Mesodermal cell (in vitro differentiated cells): ENCODE measurements around the gene PRRG2.
"Not testable (repeated sequence)": the region's sequence is repeated elsewhere in the genome, so short reads cannot be mapped to it uniquely, and the experiment has no call there.

Experiments used
- H3K27ac ChIP-seq: 2 replicates; pipeline ENCODE4 v1.7.0; 2013; ENCODE audit warnings: mild to moderate bottlenecking, low read depth, low read length, moderate library complexity; ENCODE audit not compliant: severe bottlenecking
- H3K36me3 ChIP-seq: 2 replicates; pipeline ENCODE4 v1.7.1; 2013; ENCODE audit warnings: mild to moderate bottlenecking, low read length, moderate library complexity; ENCODE audit not compliant: control insufficient read depth, insufficient read depth
- H3K4me1 ChIP-seq: one replicate; pipeline ENCODE4 v1.7.1; 2013; ENCODE audit warnings: mild to moderate bottlenecking, low read length; ENCODE audit not compliant: insufficient read depth, control insufficient read depth, poor library complexity, severe bottlenecking
- H3K4me3 ChIP-seq: 2 replicates; pipeline ENCODE4 v1.7.0; 2013; ENCODE audit warnings: low read length, control low read depth, mild to moderate bottlenecking; ENCODE audit not compliant: insufficient read depth, poor library complexity, severe bottlenecking; ENCODE audit errors: extremely low read depth
- H3K9me3 ChIP-seq: 2 replicates; pipeline ENCODE4 v1.7.1; 2013; ENCODE audit warnings: mild to moderate bottlenecking, low read length, moderate library complexity; ENCODE audit not compliant: control insufficient read depth
- WGBS, 2 experiments: methylation state at CpG; one replicate each; pipeline ENCODE4 v1.1.5; 2013; ENCODE audit warnings: missing lambda C conversion rate in 2 of 2; ENCODE audit not compliant: insufficient coverage in 2 of 2; 5-methylcytosine and 5-hydroxymethylcytosine counted together

The PRRG2 gene

DNA sequence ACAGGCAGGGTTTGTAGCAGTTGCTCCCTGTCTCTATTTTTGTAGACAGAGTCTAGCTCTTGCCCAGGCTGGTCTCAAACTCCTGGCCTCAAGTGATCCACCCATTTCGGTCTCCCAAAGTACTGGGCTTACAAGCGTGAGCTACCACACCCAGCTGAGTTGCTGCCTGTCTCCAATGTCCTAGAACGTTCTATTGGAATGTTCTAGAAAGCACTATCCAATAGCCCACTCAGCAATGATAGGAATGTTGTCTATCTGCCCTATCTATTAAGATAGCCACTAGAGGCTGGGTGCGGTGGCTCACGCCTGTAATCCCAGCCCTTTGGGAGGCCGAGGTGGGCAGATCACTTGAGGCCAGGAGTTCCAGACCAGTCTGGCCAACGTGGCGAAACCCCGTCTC, 52.2 kb downstream of the PRRG2 start:
- H3K27ac ChIP-seq, H3K9me3 ChIP-seq, H3K4me3 ChIP-seq, H3K36me3 ChIP-seq: not testable (repeated sequence)
- WGBS, 2 experiments, result 84 to 98% methylated on average over 7 to 8 of the region's 9 CpGs
- peaks cover 21% of the 10 kb centered on the region for H3K4me1 ChIP-seq

DNA sequence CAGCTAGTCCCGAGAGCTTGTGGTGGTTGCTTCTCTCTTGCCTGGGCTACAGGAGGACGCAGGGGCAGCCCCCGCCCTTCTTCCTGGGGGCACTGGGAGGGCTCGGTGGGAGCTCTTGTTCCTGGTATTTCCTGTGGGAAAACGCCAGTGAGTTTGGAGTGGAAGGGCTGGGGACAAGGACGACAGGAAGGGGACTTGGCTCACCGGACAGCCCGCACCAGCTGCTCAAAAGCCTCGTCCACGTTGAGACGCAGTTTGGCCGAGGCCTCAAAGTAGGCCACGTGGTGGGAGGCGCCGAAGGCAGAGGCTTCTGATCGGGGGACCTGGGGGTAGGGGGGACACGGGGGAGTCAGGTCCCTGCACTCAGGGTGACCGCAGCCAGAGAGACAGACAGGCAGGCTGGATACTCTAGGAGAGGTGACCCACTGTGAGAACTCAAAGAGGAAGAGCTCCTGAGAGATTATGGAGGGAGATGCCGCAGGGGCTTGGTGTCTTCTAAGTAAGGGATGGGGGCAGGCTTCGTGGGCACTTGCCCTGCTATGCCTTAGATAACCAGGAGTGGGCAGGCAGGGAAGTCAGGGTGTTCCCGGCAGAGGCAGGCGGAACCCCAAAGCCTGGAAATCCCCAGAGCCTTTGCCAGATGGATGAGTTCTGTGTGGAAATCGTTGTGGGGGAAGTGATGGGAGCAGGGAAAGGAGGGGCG, 54.6 kb downstream of the PRRG2 start:
- H3K4me1 ChIP-seq, result peaks cover 30% of the 10 kb centered on the region
- H3K9me3 ChIP-seq, result no peaks in the 10 kb centered on the region
- no peak overlapping the region for H3K4me3 ChIP-seq
- peak overlapping the region; percentile 66 for H3K27ac ChIP-seq
- 72 to 73% methylated on average over 17 to 21 of the region's 24 CpGs for WGBS, 2 experiments
- peaks cover 9% of the 10 kb centered on the region for H3K36me3 ChIP-seq

DNA sequence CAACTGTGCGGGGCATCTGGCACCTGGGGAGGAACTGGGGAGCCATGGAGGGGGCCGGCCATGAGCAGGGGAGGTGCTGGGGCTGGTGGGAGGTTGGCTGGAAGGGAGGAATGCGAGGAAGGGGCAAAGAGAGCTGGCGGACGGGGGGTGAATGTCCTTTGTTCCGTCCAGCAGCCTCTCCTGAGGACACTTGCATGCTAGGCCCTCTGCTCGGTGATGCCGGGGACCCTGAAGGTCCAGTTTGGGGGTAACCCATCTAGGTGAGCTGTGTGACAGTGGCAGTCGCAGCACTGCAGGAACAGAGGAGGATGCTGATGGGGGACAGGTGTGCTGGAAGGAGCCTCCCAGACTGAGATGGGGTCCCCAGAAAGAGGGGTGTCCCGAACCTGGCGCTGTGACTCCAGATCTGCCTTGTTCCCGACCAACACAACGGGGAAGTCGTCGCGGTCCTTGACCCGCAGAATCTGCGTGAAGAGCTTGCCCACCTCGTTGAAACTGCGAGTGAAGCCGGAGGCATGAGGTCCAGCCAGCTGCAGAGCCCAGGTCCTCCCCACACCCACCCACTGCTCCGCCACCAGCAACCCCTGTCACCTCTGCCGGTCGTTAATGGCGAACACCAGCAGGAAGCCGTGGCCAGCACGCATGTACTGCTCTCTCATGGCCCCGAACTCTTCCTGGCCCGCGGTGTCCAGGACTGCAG, 55.3 kb downstream of the PRRG2 start:
- Histone ChIP-seq H3K9me3 (no peaks in the 10 kb centered on the region), H3K4me1 (peaks cover 34% of the 10 kb centered on the region), H3K36me3 (peaks cover 9% of the 10 kb centered on the region), H3K27ac (no peak overlapping the region), H3K4me3 (no peak overlapping the region)
- WGBS, 2 experiments, result 86 to 88% methylated on average over 25 to 30 of the region's 30 CpGs

DNA sequence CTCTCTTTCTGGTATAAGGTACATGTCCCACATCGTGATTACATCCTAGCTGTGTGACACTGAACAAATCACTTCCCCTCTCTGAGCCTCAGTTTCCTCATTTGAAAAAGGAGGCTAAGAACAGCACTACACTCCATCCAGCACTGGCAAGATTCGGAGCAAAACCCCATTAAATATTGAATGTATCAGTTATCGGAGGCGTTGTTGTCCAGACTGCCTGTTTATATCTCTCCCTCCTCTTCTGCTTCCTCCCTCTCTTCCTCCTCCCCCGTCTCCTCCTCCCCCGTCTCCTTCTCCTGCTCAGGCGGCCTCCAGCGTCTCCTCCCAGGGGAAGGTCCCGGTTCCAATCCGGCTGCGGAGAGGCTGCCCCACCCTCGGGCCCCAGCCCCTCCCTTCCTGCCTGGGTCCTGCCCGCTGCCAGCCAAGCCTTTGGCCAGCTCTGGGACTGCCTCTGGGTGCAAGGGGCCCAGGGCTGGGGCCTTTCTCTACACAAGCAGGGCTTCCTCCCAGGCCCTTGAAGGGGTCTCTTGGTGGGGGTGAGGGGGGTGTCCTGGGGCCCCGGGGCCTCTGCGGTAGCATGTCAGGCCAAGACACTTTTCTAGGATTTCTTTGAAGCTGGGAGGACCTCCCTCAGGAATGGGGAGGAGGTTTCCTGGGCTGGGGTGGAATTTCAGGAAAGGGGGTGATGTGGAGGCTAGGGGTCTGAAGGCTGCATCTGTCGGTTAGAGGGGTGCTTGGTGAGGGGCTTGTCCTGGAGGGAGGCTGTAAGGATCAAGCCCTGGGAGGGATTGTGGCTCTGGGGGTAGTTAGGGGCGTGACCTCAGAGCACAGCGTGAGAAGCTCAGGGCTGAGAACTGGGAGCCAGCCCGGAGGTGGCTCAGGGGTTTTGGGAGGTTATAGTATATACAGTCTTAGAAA, 57.0 kb downstream of the PRRG2 start:
- peak overlapping the region; percentile 99 for H3K4me3 ChIP-seq
- H3K36me3 ChIP-seq, result peaks cover 9% of the 10 kb centered on the region
- H3K9me3 ChIP-seq, result no peaks in the 10 kb centered on the region
- peak overlapping the region; percentile 75 for H3K27ac ChIP-seq
- WGBS, 2 experiments, result 10 to 22% methylated on average over 8 to 18 of the region's 19 CpGs
- peaks cover 36% of the 10 kb centered on the region for H3K4me1 ChIP-seq

DNA sequence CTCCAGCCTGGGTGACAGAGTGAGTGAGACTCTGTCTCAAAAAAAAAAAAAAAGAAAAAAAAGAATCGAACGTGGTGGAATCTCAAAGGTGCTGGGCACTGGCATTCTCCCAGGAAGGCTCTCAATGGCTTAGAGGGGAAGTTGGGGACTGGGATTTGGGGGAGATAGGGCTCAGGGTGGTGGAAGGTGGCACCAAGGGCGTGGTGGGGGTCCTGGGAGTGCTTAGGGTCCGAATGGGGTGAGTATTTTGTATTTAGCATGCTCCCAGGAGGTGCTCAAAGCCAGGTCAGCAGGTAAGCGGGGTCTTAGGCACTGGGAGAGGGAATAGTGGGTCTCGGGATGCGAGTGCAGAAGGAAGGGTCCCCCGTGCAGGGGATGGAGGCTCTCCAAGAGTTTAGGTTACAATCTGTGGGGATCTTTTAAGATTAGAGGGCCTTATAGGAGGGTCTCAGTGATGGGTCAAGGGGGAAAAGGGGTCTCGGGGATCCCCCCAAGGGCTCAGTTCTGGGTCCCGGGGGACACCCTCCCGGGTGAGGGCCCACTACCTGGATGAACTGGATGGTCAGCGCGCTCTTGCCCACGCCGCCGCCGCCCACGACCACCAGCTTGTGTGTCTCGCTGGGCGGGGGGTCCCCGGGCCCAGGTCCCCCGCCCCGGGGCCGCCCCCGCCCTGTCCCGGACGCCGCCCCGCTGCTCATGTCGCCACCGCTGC, 58.4 kb downstream of the PRRG2 start:
- Histone ChIP-seq H3K4me3 (peak overlapping the region; percentile 99), H3K9me3 (no peaks in the 10 kb centered on the region), H3K4me1 (peaks cover 44% of the 10 kb centered on the region), H3K27ac (peak overlapping the region; percentile 100), H3K36me3 (peaks cover 15% of the 10 kb centered on the region)
- 5 to 14% methylated on average over 13 to 20 of the region's 31 CpGs for WGBS, 2 experiments

DNA sequence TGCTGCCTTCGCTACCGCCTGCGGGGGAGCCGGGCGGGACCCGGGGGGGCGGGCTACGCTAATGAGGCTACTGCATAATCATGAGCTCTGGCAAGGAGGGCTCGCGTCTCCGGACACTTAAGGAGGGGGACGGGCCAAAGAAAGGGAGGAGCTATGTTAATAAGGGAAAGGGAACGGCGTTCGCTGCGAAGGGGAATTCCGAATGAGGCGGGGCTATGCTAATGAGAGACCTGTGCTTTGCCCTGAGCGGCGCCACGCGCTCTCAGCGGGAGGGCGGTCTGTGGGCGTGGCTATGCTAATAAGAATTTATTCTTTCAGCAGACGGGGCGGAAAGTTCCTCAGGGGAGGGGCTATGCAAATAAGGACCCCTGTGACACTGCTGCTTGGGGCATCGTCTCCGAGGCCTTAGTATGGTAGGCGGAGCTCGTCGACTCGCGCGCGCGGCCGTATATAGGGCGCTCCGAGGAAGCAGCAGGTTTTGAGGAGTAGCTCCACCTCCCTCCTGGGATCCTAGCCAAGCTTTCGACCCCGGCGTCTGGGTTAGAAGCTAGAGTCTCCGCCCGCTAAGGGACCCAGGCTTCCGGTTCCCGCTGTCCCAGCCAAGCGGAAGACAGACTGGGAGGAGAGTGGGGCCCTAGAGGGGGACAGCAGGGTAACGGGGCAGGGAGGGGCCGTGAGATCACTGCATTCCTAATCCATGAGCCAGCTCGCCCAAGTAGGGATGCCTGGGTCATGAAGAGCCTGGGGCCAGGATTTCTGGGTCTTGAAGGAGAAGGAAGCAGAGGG, 59.2 kb downstream of the PRRG2 start, which contains the start of gene RRAS:
RRAS (minus strand) TSS at position 31 of the 786 bp plus-strand sequence. CDS start 45 bp downstream, outside the sequence.
- Histone ChIP-seq H3K27ac (peak within 1 kb of the TSS; percentile 100), H3K4me1 (peaks cover 43% of the 10 kb centered on the region), H3K36me3 (peaks cover 19% of the 10 kb centered on the region), H3K9me3 (no peaks in the 10 kb centered on the region), H3K4me3 (peak within 1 kb of the TSS; percentile 99)
- 0% methylated on average over 43 to 46 of the region's 51 CpGs for WGBS, 2 experiments
